ENCODE data around the gene SPATA46. TPM values are rescaled to one million over a fixed set of nuclear protein-coding genes. Genes with fewer than 3 reads are reported as not detected.

SPATA46 gene
- total RNA-seq, 1 donor from 2014 or later = not detected

DNA sequence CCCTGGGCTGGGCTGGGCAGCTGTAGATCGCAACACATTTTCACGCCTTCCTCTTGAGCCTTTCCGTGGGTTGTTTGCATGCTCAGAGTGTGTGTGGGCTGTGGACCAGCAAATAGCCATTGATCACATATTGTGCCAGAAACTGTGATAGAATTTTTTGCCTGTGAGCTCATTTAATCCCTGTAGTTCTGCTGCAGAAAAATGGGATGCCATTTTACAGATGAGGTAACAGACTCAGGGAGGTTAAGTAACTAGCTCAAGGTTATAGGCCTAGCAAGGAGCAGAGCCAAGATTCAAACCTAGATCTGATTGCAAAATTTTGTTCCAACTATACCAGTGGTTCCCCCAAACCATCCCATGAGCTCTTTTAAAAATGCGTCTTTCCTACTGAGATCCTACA is 10.5 kb downstream of the SPATA46 start:
- Mint-ChIP-seq H3K4me1 (ENCODE audit: low read depth, unreplicated experiment) (peaks cover 2% of the 10 kb centered on the region), H3K27me3 (ENCODE audit: low read depth, unreplicated experiment) (peaks cover 6% of the 10 kb centered on the region), H3K4me3 (ENCODE audit: unreplicated experiment) (no peak overlapping the region), H3K36me3 (ENCODE audit: low read depth, unreplicated experiment) (peaks cover 2% of the 10 kb centered on the region), H3K9me3 (ENCODE audit: unreplicated experiment) (no peaks in the 10 kb centered on the region), H3K27ac (ENCODE audit: unreplicated experiment) (no peak overlapping the region)
- Histone ChIP-seq H3K79me2 (ENCODE audit: insufficient read depth, low read length) (no peaks in the 10 kb centered on the region), H3K4me1 (ENCODE audit: insufficient read depth, low read length) (peaks cover 8% of the 10 kb centered on the region), H3K36me3 (ENCODE audit: insufficient read depth, low read length) (no peaks in the 10 kb centered on the region), H3K27me3 (ENCODE audit: insufficient read depth, low read length) (no peaks in the 10 kb centered on the region), H4K20me1 (ENCODE audit: insufficient read depth, low read length) (no peaks in the 10 kb centered on the region), H3K9ac (ENCODE audit: low read length) (no peak overlapping the region), H3K4me3 (ENCODE audit: insufficient read depth, low read depth, low read length) (no peak overlapping the region), H3K9me3 (ENCODE audit: insufficient read depth, low read depth, low read length) (no peaks in the 10 kb centered on the region), H3K27ac (ENCODE audit: low read depth, low read length) (no peak overlapping the region), H2AFZ (ENCODE audit: low read depth, low read length) (no peak overlapping the region), H3K4me2 (ENCODE audit: low read length) (no peak overlapping the region)
- TF ChIP-seq, protein P1, sequence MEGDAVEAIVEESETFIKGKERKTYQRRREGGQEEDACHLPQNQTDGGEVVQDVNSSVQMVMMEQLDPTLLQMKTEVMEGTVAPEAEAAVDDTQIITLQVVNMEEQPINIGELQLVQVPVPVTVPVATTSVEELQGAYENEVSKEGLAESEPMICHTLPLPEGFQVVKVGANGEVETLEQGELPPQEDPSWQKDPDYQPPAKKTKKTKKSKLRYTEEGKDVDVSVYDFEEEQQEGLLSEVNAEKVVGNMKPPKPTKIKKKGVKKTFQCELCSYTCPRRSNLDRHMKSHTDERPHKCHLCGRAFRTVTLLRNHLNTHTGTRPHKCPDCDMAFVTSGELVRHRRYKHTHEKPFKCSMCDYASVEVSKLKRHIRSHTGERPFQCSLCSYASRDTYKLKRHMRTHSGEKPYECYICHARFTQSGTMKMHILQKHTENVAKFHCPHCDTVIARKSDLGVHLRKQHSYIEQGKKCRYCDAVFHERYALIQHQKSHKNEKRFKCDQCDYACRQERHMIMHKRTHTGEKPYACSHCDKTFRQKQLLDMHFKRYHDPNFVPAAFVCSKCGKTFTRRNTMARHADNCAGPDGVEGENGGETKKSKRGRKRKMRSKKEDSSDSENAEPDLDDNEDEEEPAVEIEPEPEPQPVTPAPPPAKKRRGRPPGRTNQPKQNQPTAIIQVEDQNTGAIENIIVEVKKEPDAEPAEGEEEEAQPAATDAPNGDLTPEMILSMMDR (IDR thresholded peaks at IDR 0.05; ENCODE audit: insufficient read depth, low read depth, low read length) = no peak
- no peak for TF ChIP-seq EZH2 (IDR thresholded peaks at IDR 0.05; ENCODE audit: insufficient read depth, low read length)
- FAIRE-seq (no peak), DNase-seq (ENCODE audit: low read depth) (no peak)

DNA sequence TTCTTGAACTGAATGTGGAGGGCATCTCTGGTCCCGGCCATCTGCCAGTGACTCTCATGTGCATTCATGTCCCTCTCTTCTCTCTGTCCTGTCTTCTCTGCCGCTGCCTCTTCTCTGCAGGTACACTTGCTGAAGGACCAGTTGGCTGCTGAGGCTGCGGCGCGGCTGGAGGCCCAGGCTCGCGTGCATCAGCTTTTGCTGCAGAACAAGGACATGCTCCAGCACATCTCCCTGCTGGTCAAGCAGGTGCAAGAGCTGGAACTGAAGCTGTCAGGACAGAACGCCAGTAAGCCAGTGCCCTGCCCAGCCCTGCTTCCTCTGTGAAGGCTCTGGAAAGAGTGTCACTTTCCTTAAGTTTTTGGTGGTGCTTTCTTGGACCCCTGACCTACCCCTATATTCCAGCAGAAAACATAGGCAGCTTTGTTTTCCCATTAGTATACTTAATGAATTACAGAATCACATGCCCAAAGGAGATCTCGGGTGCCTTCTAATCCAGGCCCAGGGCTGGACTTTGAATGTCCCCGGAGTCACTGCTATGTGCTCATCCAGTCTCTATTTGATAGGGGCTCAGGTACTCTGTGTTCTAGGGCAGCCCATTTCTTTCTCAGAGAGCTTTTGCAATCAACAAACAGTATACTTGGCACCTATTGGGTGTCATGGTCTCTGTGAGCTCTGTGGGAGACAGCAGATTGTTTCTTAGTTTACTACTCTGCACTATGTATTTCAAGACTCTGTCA is 11.2 kb downstream of the SPATA46 start:
- H4K20me1 ChIP-seq (ENCODE audit: insufficient read depth, low read length) = no peaks in the 10 kb centered on the region
- Mint-ChIP-seq H3K36me3 (ENCODE audit: low read depth, unreplicated experiment) (peaks cover 2% of the 10 kb centered on the region), H3K4me3 (ENCODE audit: unreplicated experiment) (no peak overlapping the region), H3K27ac (ENCODE audit: unreplicated experiment) (no peak overlapping the region), H3K4me1 (ENCODE audit: low read depth, unreplicated experiment) (peaks cover 2% of the 10 kb centered on the region), H3K27me3 (ENCODE audit: low read depth, unreplicated experiment) (peaks cover 6% of the 10 kb centered on the region), H3K9me3 (ENCODE audit: unreplicated experiment) (no peaks in the 10 kb centered on the region)
- no peaks in the 10 kb centered on the region for H3K36me3 ChIP-seq (ENCODE audit: insufficient read depth, low read length)
- H3K4me1 ChIP-seq (ENCODE audit: insufficient read depth, low read length) = peaks cover 8% of the 10 kb centered on the region
- no peak for FAIRE-seq
- H3K9me3 ChIP-seq (ENCODE audit: insufficient read depth, low read depth, low read length) = no peaks in the 10 kb centered on the region
- H3K4me3 ChIP-seq (ENCODE audit: insufficient read depth, low read depth, low read length) = no peak overlapping the region
- no peak for DNase-seq (ENCODE audit: low read depth)
- no peak for TF ChIP-seq EZH2 (IDR thresholded peaks at IDR 0.05; ENCODE audit: insufficient read depth, low read length)
- TF ChIP-seq, protein P1 (IDR thresholded peaks at IDR 0.05; ENCODE audit: insufficient read depth, low read depth, low read length) = no peak
- no peaks in the 10 kb centered on the region for H3K79me2 ChIP-seq (ENCODE audit: insufficient read depth, low read length)
- no peaks in the 10 kb centered on the region for H3K27me3 ChIP-seq (ENCODE audit: insufficient read depth, low read length)
- no peak overlapping the region for H3K4me2 ChIP-seq (ENCODE audit: low read length)
- no peak overlapping the region for H3K27ac ChIP-seq (ENCODE audit: low read depth, low read length)
- no peak overlapping the region for H2AFZ ChIP-seq (ENCODE audit: low read depth, low read length)
- no peak overlapping the region for H3K9ac ChIP-seq (ENCODE audit: low read length)

DNA sequence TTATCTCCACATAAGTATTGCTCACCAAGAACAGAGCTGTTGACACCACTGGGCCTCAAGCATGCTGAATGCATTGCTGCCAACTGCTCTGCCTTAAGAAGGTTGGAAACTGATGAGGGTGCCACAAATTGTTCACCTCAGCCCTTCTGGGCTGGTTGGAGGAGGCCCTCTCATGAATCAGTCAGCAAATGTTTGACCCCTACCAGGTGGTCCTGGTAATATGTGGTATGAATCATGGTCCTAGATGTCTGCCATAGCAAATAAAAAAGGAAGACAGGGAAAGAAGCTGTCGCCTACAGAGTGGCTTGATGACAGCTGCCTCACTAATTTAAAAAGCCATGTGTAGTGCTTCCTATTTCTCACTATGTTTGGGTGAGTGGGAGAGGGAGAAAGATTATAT is 12.2 kb downstream of the SPATA46 start:
- Histone ChIP-seq H4K20me1 (ENCODE audit: insufficient read depth, low read length) (no peaks in the 10 kb centered on the region), H3K36me3 (ENCODE audit: insufficient read depth, low read length) (no peaks in the 10 kb centered on the region), H3K79me2 (ENCODE audit: insufficient read depth, low read length) (no peaks in the 10 kb centered on the region), H3K27ac (ENCODE audit: low read depth, low read length) (no peak overlapping the region), H3K4me3 (ENCODE audit: insufficient read depth, low read depth, low read length) (no peak overlapping the region), H2AFZ (ENCODE audit: low read depth, low read length) (no peak overlapping the region), H3K27me3 (ENCODE audit: insufficient read depth, low read length) (no peaks in the 10 kb centered on the region), H3K4me2 (ENCODE audit: low read length) (peak overlapping the region; percentile 8), H3K9ac (ENCODE audit: low read length) (no peak overlapping the region), H3K9me3 (ENCODE audit: insufficient read depth, low read depth, low read length) (no peaks in the 10 kb centered on the region), H3K4me1 (ENCODE audit: insufficient read depth, low read length) (peaks cover 8% of the 10 kb centered on the region)
- DNase-seq (ENCODE audit: low read depth) (no peak), FAIRE-seq (no peak)
- H3K4me3 Mint-ChIP-seq (ENCODE audit: unreplicated experiment) = no peak overlapping the region
- H3K27me3 Mint-ChIP-seq (ENCODE audit: low read depth, unreplicated experiment) = peaks cover 9% of the 10 kb centered on the region
- H3K36me3 Mint-ChIP-seq (ENCODE audit: low read depth, unreplicated experiment) = peaks cover 2% of the 10 kb centered on the region
- H3K9me3 Mint-ChIP-seq (ENCODE audit: unreplicated experiment) = no peaks in the 10 kb centered on the region
- no peak overlapping the region for H3K27ac Mint-ChIP-seq (ENCODE audit: unreplicated experiment)
- TF ChIP-seq EZH2 (IDR thresholded peaks at IDR 0.05; ENCODE audit: insufficient read depth, low read length) = no peak
- TF ChIP-seq, protein P1 (IDR thresholded peaks at IDR 0.05; ENCODE audit: insufficient read depth, low read depth, low read length) = no peak
- H3K4me1 Mint-ChIP-seq (ENCODE audit: low read depth, unreplicated experiment) = peaks cover 2% of the 10 kb centered on the region
